ENCODE results near the gene CLTC. TPM values are rescaled to one million over a fixed set of nuclear protein-coding genes. Genes with fewer than 3 reads are reported as not detected.

CLTC gene
- total RNA-seq, 4 donors from 2014 or later = 140 to 203 (median 172) TPM

- in situ Hi-C loops (cut with MboI; ENCODE audit: low sequenced_read_pairs in 4 of 4) = no loop called here
- no peak for TF ChIP-seq CTCF (IDR thresholded peaks at IDR 0.05 in 4 of 5, conservative IDR thresholded peaks at IDR 0.05 in 1 of 5)
- TF ChIP-seq POLR2A (IDR thresholded peaks at IDR 0.05) = no peak
- intact Hi-C loops (cut with DNase I; ENCODE audit: low total_unique reads) = loop anchor here (2.0 to 5.0 kb wide), 2 partner anchors 66 to 89 kb away; partner anchors contain the start of gene CLTC
Measured at GRCh38 chr17:59707971-59708430, 88.3 kb downstream of the CLTC start.

GRCh38 chr17:59711936-59712335 is 92.2 kb downstream of the CLTC start:
- DNase-seq (no peak), ATAC-seq (no peak)
- TF ChIP-seq POLR2A (IDR thresholded peaks at IDR 0.05) (no peak), CTCF (IDR thresholded peaks at IDR 0.05 in 4 of 5, conservative IDR thresholded peaks at IDR 0.05 in 1 of 5) (no peak)
- Histone ChIP-seq H3K9me3 (no peaks in the 10 kb centered on the region), H3K4me1 (peaks cover 28 to 38% of the 10 kb centered on the region in 2 donors), H3K4me3 (no peak overlapping the region), H3K27me3 (no peaks in the 10 kb centered on the region), H3K27ac (no peak overlapping the region), H3K36me3 (no peaks in the 10 kb centered on the region)
- in situ Hi-C loops (cut with MboI; ENCODE audit: low sequenced_read_pairs in 4 of 4) = no loop called here
- intact Hi-C loops (cut with DNase I; ENCODE audit: low total_unique reads) = no loop called here

More at GRCh38 chr17:59707971-59708430, 88.3 kb downstream of the CLTC start:
- Histone ChIP-seq H3K4me1 (peaks cover 35 to 43% of the 10 kb centered on the region in 2 donors), H3K27ac (peak overlapping the region; percentile 94 to 96 (median 96)), H3K36me3 (no peaks in the 10 kb centered on the region), H3K4me3 (peak overlapping the region; percentile 65 to 90 (median 85)), H3K27me3 (no peaks in the 10 kb centered on the region), H3K9me3 (no peaks in the 10 kb centered on the region)
- DNase-seq (no peak), ATAC-seq (peak in 1 of 2 donors; percentile 10)

- DNase-seq = no peak
- Histone ChIP-seq H3K4me1 (peaks cover 33 to 38% of the 10 kb centered on the region in 2 donors), H3K36me3 (no peaks in the 10 kb centered on the region), H3K9me3 (no peaks in the 10 kb centered on the region), H3K4me3 (no peak overlapping the region), H3K27ac (no peak overlapping the region), H3K27me3 (no peaks in the 10 kb centered on the region)
- ATAC-seq = no peak
- no peak for TF ChIP-seq CTCF (IDR thresholded peaks at IDR 0.05 in 4 of 5, conservative IDR thresholded peaks at IDR 0.05 in 1 of 5)
- TF ChIP-seq POLR2A (IDR thresholded peaks at IDR 0.05) = no peak
- in situ Hi-C loops (cut with MboI; ENCODE audit: low sequenced_read_pairs in 4 of 4) = no loop called here
- intact Hi-C loops (cut with DNase I; ENCODE audit: low total_unique reads) = no loop called here
Measured at GRCh38 chr17:59712862-59713261, 93.2 kb downstream of the CLTC start.

- intact Hi-C loops (cut with DNase I; ENCODE audit: low total_unique reads) (no loop called here), in situ Hi-C loops (cut with MboI; ENCODE audit: low sequenced_read_pairs in 4 of 4) (no loop called here)
- Histone ChIP-seq H3K4me1 (peaks cover 20 to 36% of the 10 kb centered on the region in 2 donors), H3K27ac (no peak overlapping the region), H3K4me3 (no peak overlapping the region), H3K9me3 (no peaks in the 10 kb centered on the region), H3K36me3 (no peaks in the 10 kb centered on the region), H3K27me3 (no peaks in the 10 kb centered on the region)
- TF ChIP-seq CTCF (IDR thresholded peaks at IDR 0.05 in 4 of 5, conservative IDR thresholded peaks at IDR 0.05 in 1 of 5) (no peak), POLR2A (IDR thresholded peaks at IDR 0.05) (no peak)
- ATAC-seq = no peak
- no peak for DNase-seq
Measured at GRCh38 chr17:59714255-59714654, 94.6 kb downstream of the CLTC start.

- in situ Hi-C loops (cut with MboI; ENCODE audit: low sequenced_read_pairs in 4 of 4) (no loop called here), intact Hi-C loops (cut with DNase I; ENCODE audit: low total_unique reads) (no loop called here)
Measured at GRCh38 chr17:59716427-59716826, 96.7 kb downstream of the CLTC start.

More at GRCh38 chr17:59716427-59716826, 96.7 kb downstream of the CLTC start:
- H3K27me3 ChIP-seq = no peaks in the 10 kb centered on the region
- DNase-seq = no peak
- no peak for ATAC-seq
- no peaks in the 10 kb centered on the region for H3K9me3 ChIP-seq
- peaks cover 16 to 29% of the 10 kb centered on the region in 2 donors for H3K4me1 ChIP-seq
- peak overlapping the region; percentile 49 to 72 (median 69) for H3K27ac ChIP-seq
- H3K4me3 ChIP-seq = peak overlapping the region in 1 of 4 donors; percentile 15
- TF ChIP-seq POLR2A (IDR thresholded peaks at IDR 0.05) (no peak), CTCF (IDR thresholded peaks at IDR 0.05 in 4 of 5, conservative IDR thresholded peaks at IDR 0.05 in 1 of 5) (no peak)
- no peaks in the 10 kb centered on the region for H3K36me3 ChIP-seq

Data from gastrocnemius medialis (tissue), 4 donors.